Stomach (tissue), 4 donors: Measurements from ENCODE around the gene THSD7B.

Source experiments
- EP300 ChIP-seq: sonication (generic); formaldehyde crosslinking; IDR thresholded peaks from one replicate; pipeline ENCODE4 v1.6.1; 2017; ENCODE audit warnings: antibody characterized with exemption
- POLR2A ChIP-seq, 4 donors: fragments of 450-650 bp; IDR thresholded peaks; one replicate each; pipeline ENCODE4 v1.6.1; 2016; ENCODE audit warnings: antibody characterized with exemption in 4 of 4, control low read depth in 2 of 4, mild to moderate bottlenecking in 1 of 4, moderate library complexity in 1 of 4
- POLR2AphosphoS5 ChIP-seq, 3 donors: sonication (generic); formaldehyde crosslinking; IDR thresholded peaks; one replicate each; pipeline ENCODE4 v1.6.1; 2016; ENCODE audit warnings: antibody characterized with exemption in 3 of 3
- TF ChIP-seq, protein P1 (sequence below), 7 experiments: fragments of 450-650 bp in 4 of 7; fragments of 200-600 bp in 3 of 7; sonication (generic) in 3 of 7; IDR thresholded peaks; one replicate each; pipeline ENCODE4 v1.5.1; 2016 to 2019; ENCODE audit warnings: antibody characterized with exemption in 7 of 7, control low read depth in 2 of 7, mild to moderate bottlenecking in 1 of 7

DNA sequence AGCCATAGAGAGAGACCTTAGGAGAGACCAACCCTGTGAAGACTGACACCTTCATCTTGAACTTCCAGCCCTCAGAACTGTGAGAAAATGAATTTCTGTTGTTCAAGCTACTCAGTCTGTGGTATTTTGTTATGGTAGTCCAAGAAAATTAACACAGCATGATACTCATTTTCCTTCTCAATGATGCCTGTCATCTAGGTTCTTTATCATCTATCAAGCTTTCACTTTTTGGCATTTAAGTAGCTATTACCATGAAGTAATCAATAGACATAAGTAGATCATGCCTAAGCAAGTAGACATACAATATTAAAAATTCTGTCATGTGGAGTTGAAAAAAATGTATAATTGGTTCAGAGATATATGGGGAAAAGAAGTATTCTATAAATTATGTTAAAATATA lies 444.7 kb downstream of the THSD7B start:
- no peak for TF ChIP-seq POLR2AphosphoS5 (IDR thresholded peaks at IDR 0.05)
- TF ChIP-seq, protein P1, sequence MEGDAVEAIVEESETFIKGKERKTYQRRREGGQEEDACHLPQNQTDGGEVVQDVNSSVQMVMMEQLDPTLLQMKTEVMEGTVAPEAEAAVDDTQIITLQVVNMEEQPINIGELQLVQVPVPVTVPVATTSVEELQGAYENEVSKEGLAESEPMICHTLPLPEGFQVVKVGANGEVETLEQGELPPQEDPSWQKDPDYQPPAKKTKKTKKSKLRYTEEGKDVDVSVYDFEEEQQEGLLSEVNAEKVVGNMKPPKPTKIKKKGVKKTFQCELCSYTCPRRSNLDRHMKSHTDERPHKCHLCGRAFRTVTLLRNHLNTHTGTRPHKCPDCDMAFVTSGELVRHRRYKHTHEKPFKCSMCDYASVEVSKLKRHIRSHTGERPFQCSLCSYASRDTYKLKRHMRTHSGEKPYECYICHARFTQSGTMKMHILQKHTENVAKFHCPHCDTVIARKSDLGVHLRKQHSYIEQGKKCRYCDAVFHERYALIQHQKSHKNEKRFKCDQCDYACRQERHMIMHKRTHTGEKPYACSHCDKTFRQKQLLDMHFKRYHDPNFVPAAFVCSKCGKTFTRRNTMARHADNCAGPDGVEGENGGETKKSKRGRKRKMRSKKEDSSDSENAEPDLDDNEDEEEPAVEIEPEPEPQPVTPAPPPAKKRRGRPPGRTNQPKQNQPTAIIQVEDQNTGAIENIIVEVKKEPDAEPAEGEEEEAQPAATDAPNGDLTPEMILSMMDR (IDR thresholded peaks at IDR 0.05): no peak
- no peak for TF ChIP-seq EP300
- no peak for TF ChIP-seq POLR2A (IDR thresholded peaks at IDR 0.05)
